ENCODE results near the gene ADGRL3. TPM values are rescaled to one million over a fixed set of nuclear protein-coding genes. Genes with fewer than 3 reads are reported as not detected.

Gene ADGRL3
- total and polyA plus RNA-seq, 4 donors = 0.39 to 59.9 (median 2.9) TPM

DNA sequence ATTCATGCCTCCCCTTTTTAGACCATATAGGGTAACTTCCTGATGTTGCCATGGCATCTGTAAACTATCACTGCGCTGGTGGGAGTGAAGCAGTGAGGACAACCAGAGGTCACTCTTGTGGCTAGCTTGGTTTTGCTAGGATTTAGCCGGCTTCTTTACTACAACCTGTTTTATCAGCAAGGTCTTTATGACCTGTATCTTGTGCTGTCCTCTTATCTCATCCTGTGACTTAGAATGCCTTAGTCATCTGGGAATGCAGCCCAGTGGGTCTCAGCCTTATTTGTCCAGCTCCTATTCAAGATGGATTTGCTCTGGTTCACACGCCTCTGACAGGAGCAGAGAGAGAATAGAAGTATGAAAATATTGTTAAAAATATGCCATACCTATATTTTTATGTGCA, 355.7 kb downstream of the ADGRL3 start:
- DNase-seq (no peak), ATAC-seq (ENCODE audit: insufficient read depth, low FRiP score) (no peak)
- H3K36me3 ChIP-seq (ENCODE audit: control insufficient read depth in 4 of 4, insufficient read depth in 4 of 4, low read length in 4 of 4) = no peaks in the 10 kb centered on the region
- H3K4me1 ChIP-seq (ENCODE audit: control insufficient read depth in 5 of 5, insufficient read depth in 5 of 5, low read length in 5 of 5) = peaks cover 0 to 7% (median 3%) of the 10 kb centered on the region in 5 donors
- no peak overlapping the region for H3K9ac ChIP-seq (ENCODE audit: insufficient read depth in 1 of 2, low read length in 2 of 2)
- no peak overlapping the region for H3K4me3 ChIP-seq
- no peaks in the 10 kb centered on the region for H3K9me3 ChIP-seq (ENCODE audit: control insufficient read depth in 4 of 4, insufficient read depth in 3 of 4, low read length in 3 of 4)
- WGBS, 2 donors = 63 to 78% methylated on average over 3 of the region's 3 CpGs
- H3K27ac ChIP-seq (ENCODE audit: low read depth in 1 of 2, low read length in 1 of 2) = peak overlapping the region in 1 of 2 donors; percentile 61
- TF ChIP-seq, protein P1, sequence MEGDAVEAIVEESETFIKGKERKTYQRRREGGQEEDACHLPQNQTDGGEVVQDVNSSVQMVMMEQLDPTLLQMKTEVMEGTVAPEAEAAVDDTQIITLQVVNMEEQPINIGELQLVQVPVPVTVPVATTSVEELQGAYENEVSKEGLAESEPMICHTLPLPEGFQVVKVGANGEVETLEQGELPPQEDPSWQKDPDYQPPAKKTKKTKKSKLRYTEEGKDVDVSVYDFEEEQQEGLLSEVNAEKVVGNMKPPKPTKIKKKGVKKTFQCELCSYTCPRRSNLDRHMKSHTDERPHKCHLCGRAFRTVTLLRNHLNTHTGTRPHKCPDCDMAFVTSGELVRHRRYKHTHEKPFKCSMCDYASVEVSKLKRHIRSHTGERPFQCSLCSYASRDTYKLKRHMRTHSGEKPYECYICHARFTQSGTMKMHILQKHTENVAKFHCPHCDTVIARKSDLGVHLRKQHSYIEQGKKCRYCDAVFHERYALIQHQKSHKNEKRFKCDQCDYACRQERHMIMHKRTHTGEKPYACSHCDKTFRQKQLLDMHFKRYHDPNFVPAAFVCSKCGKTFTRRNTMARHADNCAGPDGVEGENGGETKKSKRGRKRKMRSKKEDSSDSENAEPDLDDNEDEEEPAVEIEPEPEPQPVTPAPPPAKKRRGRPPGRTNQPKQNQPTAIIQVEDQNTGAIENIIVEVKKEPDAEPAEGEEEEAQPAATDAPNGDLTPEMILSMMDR (IDR thresholded peaks at IDR 0.05; ENCODE audit: control extremely low read depth, extremely low read depth) = no peak
- H3K27me3 ChIP-seq (ENCODE audit: control insufficient read depth in 3 of 3, insufficient read depth in 3 of 3, low read length in 2 of 3) = no peaks in the 10 kb centered on the region

DNA sequence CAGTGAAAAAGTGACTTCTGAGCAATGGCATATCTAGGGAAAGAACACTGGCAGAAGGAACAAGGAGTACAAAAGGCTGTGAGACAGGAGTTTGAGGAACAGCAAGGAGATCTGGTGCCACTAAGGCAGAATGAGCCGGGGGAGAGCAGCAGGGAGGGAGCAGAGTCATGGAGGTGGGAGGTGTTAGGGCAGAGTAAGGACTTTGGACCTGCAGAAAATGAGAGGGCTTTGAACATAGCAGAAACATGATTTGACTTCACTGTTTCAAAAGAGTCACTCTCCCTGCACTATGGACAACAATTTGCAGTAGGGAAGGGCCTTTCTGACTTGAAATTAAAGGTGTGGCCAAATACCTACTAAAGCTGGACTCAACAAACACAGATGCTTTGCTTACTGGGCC, 356.2 kb downstream of the ADGRL3 start:
- H3K9ac ChIP-seq (ENCODE audit: insufficient read depth in 1 of 2, low read length in 2 of 2) = no peak overlapping the region
- WGBS, 2 donors = 90 to 95% methylated on average over 1 of the region's 1 CpG
- H3K27me3 ChIP-seq (ENCODE audit: control insufficient read depth in 3 of 3, insufficient read depth in 3 of 3, low read length in 2 of 3) = no peaks in the 10 kb centered on the region
- ATAC-seq (ENCODE audit: insufficient read depth, low FRiP score) (no peak), DNase-seq (no peak)
- no peaks in the 10 kb centered on the region for H3K9me3 ChIP-seq (ENCODE audit: control insufficient read depth in 4 of 4, insufficient read depth in 3 of 4, low read length in 3 of 4)
- peaks cover 0 to 7% (median 3%) of the 10 kb centered on the region in 5 donors for H3K4me1 ChIP-seq (ENCODE audit: control insufficient read depth in 5 of 5, insufficient read depth in 5 of 5, low read length in 5 of 5)
- H3K27ac ChIP-seq (ENCODE audit: low read depth in 1 of 2, low read length in 1 of 2) = peak overlapping the region in 1 of 2 donors; percentile 38
- H3K36me3 ChIP-seq (ENCODE audit: control insufficient read depth in 4 of 4, insufficient read depth in 4 of 4, low read length in 4 of 4) = no peaks in the 10 kb centered on the region
- TF ChIP-seq, protein P1 (IDR thresholded peaks at IDR 0.05; ENCODE audit: control extremely low read depth, extremely low read depth) = no peak
- no peak overlapping the region for H3K4me3 ChIP-seq

DNA sequence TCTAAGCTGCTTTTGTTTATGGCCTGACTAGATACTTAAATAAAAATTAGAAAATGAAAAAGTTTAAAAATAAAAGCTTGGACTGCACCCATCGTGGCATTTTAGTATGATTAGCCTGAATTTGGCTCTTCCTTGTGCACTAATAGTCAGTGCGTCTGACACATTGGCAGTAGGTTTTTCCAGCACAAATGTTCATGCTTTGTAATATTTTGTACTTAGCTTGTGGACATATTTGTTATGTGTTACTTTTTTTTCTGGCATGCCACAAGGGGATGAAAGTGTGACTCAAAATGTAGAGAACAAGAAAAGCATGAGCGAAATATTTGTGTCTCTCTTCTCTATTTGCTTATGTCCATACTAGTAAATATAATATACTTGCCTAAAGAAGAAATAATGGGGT, 359.3 kb downstream of the ADGRL3 start:
- no peaks in the 10 kb centered on the region for H3K36me3 ChIP-seq (ENCODE audit: control insufficient read depth in 4 of 4, insufficient read depth in 4 of 4, low read length in 4 of 4)
- H3K9me3 ChIP-seq (ENCODE audit: control insufficient read depth in 4 of 4, insufficient read depth in 3 of 4, low read length in 3 of 4) = no peaks in the 10 kb centered on the region
- H3K9ac ChIP-seq (ENCODE audit: insufficient read depth in 1 of 2, low read length in 2 of 2) = no peak overlapping the region
- no peak for ATAC-seq (ENCODE audit: insufficient read depth, low FRiP score)
- H3K27me3 ChIP-seq (ENCODE audit: control insufficient read depth in 3 of 3, insufficient read depth in 3 of 3, low read length in 2 of 3) = no peaks in the 10 kb centered on the region
- WGBS, 2 donors = 75 to 77% methylated on average over 3 of the region's 3 CpGs
- H3K4me3 ChIP-seq = no peak overlapping the region
- no peak overlapping the region for H3K27ac ChIP-seq (ENCODE audit: low read depth in 1 of 2, low read length in 1 of 2)
- TF ChIP-seq, protein P1 (IDR thresholded peaks at IDR 0.05; ENCODE audit: control extremely low read depth, extremely low read depth) = no peak
- peaks cover 0 to 7% (median 0%) of the 10 kb centered on the region in 5 donors for H3K4me1 ChIP-seq (ENCODE audit: control insufficient read depth in 5 of 5, insufficient read depth in 5 of 5, low read length in 5 of 5)
- peak in 2 of 3 donors; percentile 59 to 65 for DNase-seq

DNA sequence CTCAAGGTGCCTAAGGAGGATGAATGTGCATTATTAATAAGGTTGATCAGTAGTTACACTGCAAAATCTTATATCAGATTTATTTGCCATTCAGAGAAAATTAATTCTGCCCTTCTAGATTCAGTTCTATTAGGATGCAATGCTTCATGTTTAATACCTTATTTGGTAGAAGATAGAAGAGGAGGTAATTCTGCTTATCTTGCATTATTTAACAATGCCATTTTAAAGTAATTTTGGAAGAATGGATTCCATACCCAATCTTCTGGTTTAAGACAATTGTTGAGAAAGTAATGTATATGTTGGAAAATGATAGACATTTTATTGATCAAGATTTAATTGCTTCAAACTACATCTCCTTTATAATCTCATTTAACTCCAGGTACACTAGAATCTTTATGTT, 360.9 kb downstream of the ADGRL3 start:
- Histone ChIP-seq H3K36me3 (ENCODE audit: control insufficient read depth in 4 of 4, insufficient read depth in 4 of 4, low read length in 4 of 4) (no peaks in the 10 kb centered on the region), H3K27me3 (ENCODE audit: control insufficient read depth in 3 of 3, insufficient read depth in 3 of 3, low read length in 2 of 3) (no peaks in the 10 kb centered on the region), H3K9me3 (ENCODE audit: control insufficient read depth in 4 of 4, insufficient read depth in 3 of 4, low read length in 3 of 4) (no peaks in the 10 kb centered on the region), H3K4me1 (ENCODE audit: control insufficient read depth in 5 of 5, insufficient read depth in 5 of 5, low read length in 5 of 5) (peaks cover 0 to 7% (median 0%) of the 10 kb centered on the region in 5 donors), H3K27ac (ENCODE audit: low read depth in 1 of 2, low read length in 1 of 2) (no peak overlapping the region), H3K4me3 (no peak overlapping the region), H3K9ac (ENCODE audit: insufficient read depth in 1 of 2, low read length in 2 of 2) (no peak overlapping the region)
- no peak for ATAC-seq (ENCODE audit: insufficient read depth, low FRiP score)
- DNase-seq = no peak
- TF ChIP-seq, protein P1 (IDR thresholded peaks at IDR 0.05; ENCODE audit: control extremely low read depth, extremely low read depth) = no peak
